WERI-Rb-1 (cell line): Measurements from ENCODE around the gene VWF.
"Not testable (repeated sequence)": the region's sequence is repeated elsewhere in the genome, so short reads cannot be mapped to it uniquely, and the experiment has no call there.

Experiments used
- DNase-seq: peaks from one replicate; pipeline ENCODE4 v3.0.0-alpha.2; 2020
- H3K27ac ChIP-seq: fragments of 250-450 bp; sonication (Bioruptor Pico); 2 replicates; pipeline ENCODE4 v1.5.1; 2020; ENCODE audit warnings: mild to moderate bottlenecking, moderate library complexity
- H3K27me3 ChIP-seq: fragments of 250-450 bp; sonication (Bioruptor Pico); 2 replicates; pipeline ENCODE4 v1.5.1; 2021; ENCODE audit warnings: mild to moderate bottlenecking, low read depth, moderate library complexity; ENCODE audit not compliant: insufficient read depth, severe bottlenecking
- H3K36me3 ChIP-seq: fragments of 250-450 bp; sonication (Bioruptor Pico); 2 replicates; pipeline ENCODE4 v1.5.1; 2020; ENCODE audit warnings: mild to moderate bottlenecking, moderate library complexity
- H3K4me3 ChIP-seq: 2 replicates; pipeline ENCODE4 v1.5.1; 2011; ENCODE audit warnings: low read depth, mild to moderate bottlenecking, control low read depth, low read length
- H3K9me3 ChIP-seq: fragments of 250-450 bp; sonication (Bioruptor Pico); 2 replicates; pipeline ENCODE4 v1.5.1; 2021; ENCODE audit warnings: mild to moderate bottlenecking, moderate library complexity; ENCODE audit not compliant: severe bottlenecking
- TF ChIP-seq, protein P1 (sequence below): IDR thresholded peaks from 2 replicates; pipeline ENCODE4 v1.5.1; 2011; ENCODE audit warnings: low read depth, mild to moderate bottlenecking, control low read depth, inconsistent platforms, low read length

Gene VWF

DNA sequence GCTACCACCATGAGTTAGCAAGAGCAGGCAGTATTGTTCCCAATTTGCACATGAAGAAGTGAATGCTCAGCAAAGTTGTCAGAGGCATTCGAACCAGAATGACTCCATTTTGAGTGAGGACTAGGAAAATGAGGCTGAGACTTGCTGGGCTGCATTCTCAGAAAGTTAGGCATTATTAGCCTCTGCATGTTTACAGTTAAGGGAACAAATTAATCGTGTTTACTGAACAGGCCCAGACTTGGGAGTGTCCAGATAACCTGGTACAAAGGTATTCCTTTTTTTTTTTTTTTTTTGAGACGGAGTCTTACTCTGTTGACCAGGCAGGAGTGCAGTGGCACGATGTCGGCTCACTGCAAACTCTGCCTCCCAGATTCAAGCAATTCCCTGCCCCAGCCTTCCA lies 22.5 kb upstream of the VWF start:
- TF ChIP-seq, protein P1, sequence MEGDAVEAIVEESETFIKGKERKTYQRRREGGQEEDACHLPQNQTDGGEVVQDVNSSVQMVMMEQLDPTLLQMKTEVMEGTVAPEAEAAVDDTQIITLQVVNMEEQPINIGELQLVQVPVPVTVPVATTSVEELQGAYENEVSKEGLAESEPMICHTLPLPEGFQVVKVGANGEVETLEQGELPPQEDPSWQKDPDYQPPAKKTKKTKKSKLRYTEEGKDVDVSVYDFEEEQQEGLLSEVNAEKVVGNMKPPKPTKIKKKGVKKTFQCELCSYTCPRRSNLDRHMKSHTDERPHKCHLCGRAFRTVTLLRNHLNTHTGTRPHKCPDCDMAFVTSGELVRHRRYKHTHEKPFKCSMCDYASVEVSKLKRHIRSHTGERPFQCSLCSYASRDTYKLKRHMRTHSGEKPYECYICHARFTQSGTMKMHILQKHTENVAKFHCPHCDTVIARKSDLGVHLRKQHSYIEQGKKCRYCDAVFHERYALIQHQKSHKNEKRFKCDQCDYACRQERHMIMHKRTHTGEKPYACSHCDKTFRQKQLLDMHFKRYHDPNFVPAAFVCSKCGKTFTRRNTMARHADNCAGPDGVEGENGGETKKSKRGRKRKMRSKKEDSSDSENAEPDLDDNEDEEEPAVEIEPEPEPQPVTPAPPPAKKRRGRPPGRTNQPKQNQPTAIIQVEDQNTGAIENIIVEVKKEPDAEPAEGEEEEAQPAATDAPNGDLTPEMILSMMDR, result no peak
- no peaks in the 10 kb centered on the region for H3K27me3 ChIP-seq

GRCh38 chr12:6146509-6146908 lies 22.0 kb upstream of the VWF start:
- TF ChIP-seq, protein P1, result no peak
- H3K27me3 ChIP-seq, result no peaks in the 10 kb centered on the region
- H3K36me3 ChIP-seq, result no peaks in the 10 kb centered on the region
- no peak overlapping the region for H3K27ac ChIP-seq
- H3K4me3 ChIP-seq, result no peak overlapping the region
- no peaks in the 10 kb centered on the region for H3K9me3 ChIP-seq
- DNase-seq, result no peak

More for the DNA sequence above, 22.5 kb upstream of the VWF start:
- H3K4me3 ChIP-seq, result no peak overlapping the region
- no peaks in the 10 kb centered on the region for H3K36me3 ChIP-seq
- no peak for DNase-seq
- no peak overlapping the region for H3K27ac ChIP-seq
- no peaks in the 10 kb centered on the region for H3K9me3 ChIP-seq

DNA sequence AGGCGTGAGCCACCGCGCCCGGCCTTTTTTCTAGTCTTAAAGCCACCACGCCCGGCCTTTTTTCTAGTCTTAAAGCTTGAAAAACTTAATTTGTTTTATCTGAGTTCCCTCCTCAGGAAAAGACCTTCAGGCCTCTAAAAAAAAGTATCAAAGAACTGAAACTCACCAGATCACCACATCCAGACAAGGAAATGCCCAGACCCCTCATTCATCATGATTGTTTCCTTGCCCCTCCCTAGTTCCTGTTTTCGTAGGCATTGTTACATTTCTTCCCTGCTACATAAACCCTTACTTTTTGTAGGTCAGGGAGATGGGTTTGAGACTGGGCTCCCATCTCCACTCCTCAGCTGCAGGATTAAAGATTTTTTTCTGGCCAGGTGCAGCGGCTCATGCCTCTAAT lies 21.1 kb upstream of the VWF start:
- TF ChIP-seq, protein P1, result no peak
- H3K9me3 ChIP-seq, result no peaks in the 10 kb centered on the region
- H3K4me3 ChIP-seq, result no peak overlapping the region
- H3K27me3 ChIP-seq, result no peaks in the 10 kb centered on the region
- DNase-seq, result no peak
- H3K36me3 ChIP-seq, result no peaks in the 10 kb centered on the region
- H3K27ac ChIP-seq, result no peak overlapping the region

- TF ChIP-seq, protein P1, result no peak
- no peak overlapping the region for H3K27ac ChIP-seq
Measured at GRCh38 chr12:6143303-6143675, 18.8 kb upstream of the VWF start.

GRCh38 chr12:6142368-6143302 lies 18.2 kb upstream of the VWF start:
- H3K9me3 ChIP-seq, H3K27ac ChIP-seq, H3K4me3 ChIP-seq, H3K27me3 ChIP-seq, DNase-seq, H3K36me3 ChIP-seq: not testable (repeated sequence)

More at GRCh38 chr12:6143303-6143675, 18.8 kb upstream of the VWF start:
- H3K9me3 ChIP-seq, result no peaks in the 10 kb centered on the region
- H3K27me3 ChIP-seq, result no peaks in the 10 kb centered on the region
- DNase-seq, result no peak
- H3K36me3 ChIP-seq, result no peaks in the 10 kb centered on the region
- H3K4me3 ChIP-seq, result no peak overlapping the region

GRCh38 chr12:6141731-6142367 lies 17.4 kb upstream of the VWF start:
- H3K27ac ChIP-seq, H3K4me3 ChIP-seq, H3K27me3 ChIP-seq, H3K9me3 ChIP-seq, DNase-seq, H3K36me3 ChIP-seq: not testable (repeated sequence)
